ENCODE results near the gene FRY. TPM values are rescaled to one million over a fixed set of nuclear protein-coding genes. Genes with fewer than 3 reads are reported as not detected.

The FRY gene
- polyA plus RNA-seq, 3 donors: 48.8 to 60.4 (median 57.5) TPM

- no peak for DNase-seq (ENCODE audit: extremely low read depth in 1 of 11, low read depth in 9 of 11, low spot score in 4 of 11)
Observed at GRCh38 chr13:32187651-32188050, 156.1 kb downstream of the FRY start.

GRCh38 chr13:32191452-32191998, 160.0 kb downstream of the FRY start:
- DNase-seq (ENCODE audit: extremely low read depth in 1 of 11, low read depth in 9 of 11, low spot score in 4 of 11): no peak

GRCh38 chr13:32195713-32196112, 164.1 kb downstream of the FRY start:
- DNase-seq (ENCODE audit: extremely low read depth in 1 of 11, low read depth in 9 of 11, low spot score in 4 of 11): no peak

- DNase-seq (ENCODE audit: extremely low read depth in 1 of 11, low read depth in 9 of 11, low spot score in 4 of 11): no peak
Observed at GRCh38 chr13:32199168-32199567, 167.6 kb downstream of the FRY start.

GRCh38 chr13:32200741-32201140, 169.2 kb downstream of the FRY start:
- no peak for DNase-seq (ENCODE audit: extremely low read depth in 1 of 11, low read depth in 9 of 11, low spot score in 4 of 11)

- DNase-seq (ENCODE audit: extremely low read depth in 1 of 11, low read depth in 9 of 11, low spot score in 4 of 11): no peak
Observed at GRCh38 chr13:32201809-32202208, 170.2 kb downstream of the FRY start.

- DNase-seq (ENCODE audit: extremely low read depth in 1 of 11, low read depth in 9 of 11, low spot score in 4 of 11): no peak
Observed at GRCh38 chr13:32202268-32202667, 170.7 kb downstream of the FRY start.

GRCh38 chr13:32203221-32203620, 171.6 kb downstream of the FRY start:
- DNase-seq (ENCODE audit: extremely low read depth in 1 of 11, low read depth in 9 of 11, low spot score in 4 of 11): no peak

- DNase-seq (ENCODE audit: extremely low read depth in 1 of 11, low read depth in 9 of 11, low spot score in 4 of 11): no peak
Observed at GRCh38 chr13:32203736-32204135, 172.2 kb downstream of the FRY start.

GRCh38 chr13:32205431-32206096, 174.0 kb downstream of the FRY start:
- DNase-seq (ENCODE audit: extremely low read depth in 1 of 11, low read depth in 9 of 11, low spot score in 4 of 11): no peak

GRCh38 chr13:32206097-32206740, 174.6 kb downstream of the FRY start:
- DNase-seq (ENCODE audit: extremely low read depth in 1 of 11, low read depth in 9 of 11, low spot score in 4 of 11): no peak

GRCh38 chr13:32208860-32209259, 177.3 kb downstream of the FRY start:
- DNase-seq (ENCODE audit: extremely low read depth in 1 of 11, low read depth in 9 of 11, low spot score in 4 of 11): no peak

- DNase-seq (ENCODE audit: extremely low read depth in 1 of 11, low read depth in 9 of 11, low spot score in 4 of 11): no peak
Observed at GRCh38 chr13:32209652-32210051, 178.1 kb downstream of the FRY start.

GRCh38 chr13:32210101-32210500, 178.5 kb downstream of the FRY start:
- DNase-seq (ENCODE audit: extremely low read depth in 1 of 11, low read depth in 9 of 11, low spot score in 4 of 11): no peak

- no peak for DNase-seq (ENCODE audit: extremely low read depth in 1 of 11, low read depth in 9 of 11, low spot score in 4 of 11)
Observed at GRCh38 chr13:32211813-32212212, 180.2 kb downstream of the FRY start.

- no peak for DNase-seq (ENCODE audit: extremely low read depth in 1 of 11, low read depth in 9 of 11, low spot score in 4 of 11)
Observed at GRCh38 chr13:32212421-32212820, 180.8 kb downstream of the FRY start.

- DNase-seq (ENCODE audit: extremely low read depth in 1 of 11, low read depth in 9 of 11, low spot score in 4 of 11): no peak
Observed at GRCh38 chr13:32213626-32214025, 182.1 kb downstream of the FRY start.

GRCh38 chr13:32214071-32214470, 182.5 kb downstream of the FRY start:
- DNase-seq (ENCODE audit: extremely low read depth in 1 of 11, low read depth in 9 of 11, low spot score in 4 of 11): no peak

- no peak for DNase-seq (ENCODE audit: extremely low read depth in 1 of 11, low read depth in 9 of 11, low spot score in 4 of 11)
Observed at GRCh38 chr13:32216281-32216680, 184.7 kb downstream of the FRY start.

- DNase-seq (ENCODE audit: extremely low read depth in 1 of 11, low read depth in 9 of 11, low spot score in 4 of 11): no peak
Observed at GRCh38 chr13:32222046-32222676, 190.6 kb downstream of the FRY start.
